IMR-90 (cell line): Measurements from ENCODE around the gene ZNF124. TPM values are rescaled to one million over a fixed set of nuclear protein-coding genes. Genes with fewer than 3 reads are reported as not detected.

ENCODE experiments used
- ATAC-seq: fragments of 200-7000 bp; cut with Tn5 transposase; 2 replicates; pipeline ENCODE4 v1.9.1; 2020; ENCODE audit warnings: low read depth, mild to moderate bottlenecking, moderate library complexity
- BruUV-seq: library from RNA; stranded (reverse); fragments of 400-500 nt; replicated peaks from 2 replicates; lab custom pipeline; 2021; lab: Mats Ljungman, UMichigan
- CTCF ChIA-PET: fragments of 300-600 bp; formaldehyde crosslinking; extraction: SDS; loops from one replicate; lab custom pipeline; 2021; ENCODE audit warnings: antibody characterized with exemption; lab: Yijun Ruan, JAX
- POLR2A ChIA-PET: fragments of 300-600 bp; sonication (Branson Sonifier 250); formaldehyde crosslinking; loops from one replicate; lab custom pipeline; 2022; ENCODE audit warnings: antibody characterized with exemption; ENCODE audit not compliant: unreplicated experiment; lab: Charles Lee
- DNase-seq: peaks from one replicate; pipeline ENCODE4 v3.0.0; 2013
- H2AFZ ChIP-seq: replicated peaks from 2 replicates; pipeline ENCODE3; 2013; ENCODE audit warnings: low read length, mild to moderate bottlenecking; ENCODE audit not compliant: poor library complexity
- H2AK5ac ChIP-seq: 2 replicates; pipeline ENCODE4 v1.6.1; 2013; ENCODE audit warnings: low read depth, low read length, inconsistent platforms
- H2AK9ac ChIP-seq: replicated peaks from 2 replicates; pipeline ENCODE3; 2013; ENCODE audit warnings: mild to moderate bottlenecking, low read depth, low read length, moderate library complexity; ENCODE audit not compliant: poor library complexity
- H2BK120ac ChIP-seq: 2 replicates; pipeline ENCODE4 v1.6.1; 2013; ENCODE audit warnings: low read depth, low read length, inconsistent platforms
- H2BK15ac ChIP-seq: 3 replicates; pipeline ENCODE4 v1.6.1; 2013; ENCODE audit warnings: low read depth, low read length, inconsistent platforms
- H2BK20ac ChIP-seq: 2 replicates; pipeline ENCODE4 v1.6.1; 2013; ENCODE audit warnings: low read depth, mild to moderate bottlenecking, inconsistent platforms, low read length, moderate library complexity
- H2BK5ac ChIP-seq: 2 replicates; pipeline ENCODE4 v1.6.1; 2013; ENCODE audit warnings: mild to moderate bottlenecking, low read depth, low read length, inconsistent platforms; ENCODE audit not compliant: poor library complexity, severe bottlenecking
- H3K14ac ChIP-seq: replicated peaks from 2 replicates; pipeline ENCODE4 v1.6.1; 2013; ENCODE audit warnings: low read depth, low read length, inconsistent platforms
- H3K18ac ChIP-seq: 2 replicates; pipeline ENCODE4 v1.6.1; 2013; ENCODE audit warnings: low read depth, low read length, control low read depth
- H3K23ac ChIP-seq: 2 replicates; pipeline ENCODE4 v1.6.1; 2013; ENCODE audit warnings: low read depth, low read length, inconsistent platforms
- H3K27ac ChIP-seq: 2 replicates; pipeline ENCODE4 v1.5.1; 2013; ENCODE audit warnings: mild to moderate bottlenecking, control low read depth, low read length; ENCODE audit not compliant: insufficient read depth
- H3K27me3 ChIP-seq: 2 replicates; pipeline ENCODE4 v1.6.1; 2013; ENCODE audit warnings: low read length; ENCODE audit not compliant: control insufficient read depth, insufficient read depth
- H3K36me3 ChIP-seq: 2 replicates; pipeline ENCODE4 v1.6.1; 2013; ENCODE audit warnings: low read length, mixed read lengths; ENCODE audit not compliant: control insufficient read depth, insufficient read depth
- H3K4ac ChIP-seq: 2 replicates; pipeline ENCODE4 v1.6.1; 2013; ENCODE audit warnings: low read depth, low read length, inconsistent platforms
- H3K4me1 ChIP-seq: 2 replicates; pipeline ENCODE4 v1.6.1; 2013; ENCODE audit warnings: low read length, mixed read lengths; ENCODE audit not compliant: control insufficient read depth, insufficient read depth
- H3K4me2 ChIP-seq: 2 replicates; pipeline ENCODE4 v1.6.1; 2013; ENCODE audit warnings: low read depth, mild to moderate bottlenecking, control low read depth, low read length, moderate library complexity
- H3K4me3 ChIP-seq: 2 replicates; pipeline ENCODE4 v1.5.1; 2013; ENCODE audit warnings: low read depth, mild to moderate bottlenecking, control low read depth, low read length, moderate library complexity; ENCODE audit not compliant: insufficient read depth
- H3K56ac ChIP-seq: 2 replicates; pipeline ENCODE4 v1.6.1; 2013; ENCODE audit warnings: low read length, inconsistent platforms; ENCODE audit not compliant: insufficient read depth; ENCODE audit errors: extremely low read depth
- H3K79me1 ChIP-seq, 2 experiments: 2 replicates each; pipeline ENCODE4 v1.6.1; 2013; ENCODE audit warnings: low read length in 2 of 2, inconsistent platforms in 1 of 2, low read depth in 1 of 2
- H3K9ac ChIP-seq: 2 replicates; pipeline ENCODE4 v1.6.1; 2013; ENCODE audit warnings: low read depth, low read length, control low read depth
- H3K9me1 ChIP-seq: 2 replicates; pipeline ENCODE4 v1.6.1; 2013; ENCODE audit warnings: low read length, inconsistent platforms; ENCODE audit not compliant: insufficient read depth
- H3K9me3 ChIP-seq: 2 replicates; pipeline ENCODE4 v1.6.1; 2013; ENCODE audit warnings: low read length; ENCODE audit not compliant: control insufficient read depth, insufficient read depth
- H4K20me1 ChIP-seq: 2 replicates; pipeline ENCODE4 v1.6.1; 2013; ENCODE audit warnings: low read length, inconsistent platforms; ENCODE audit not compliant: insufficient read depth
- H4K5ac ChIP-seq: 2 replicates; pipeline ENCODE4 v1.6.1; 2013; ENCODE audit warnings: mild to moderate bottlenecking, low read depth, low read length, control low read depth
- H4K8ac ChIP-seq, 2 experiments: 2 replicates each; pipeline ENCODE4 v1.6.1; 2013; ENCODE audit warnings: low read depth in 2 of 2, low read length in 2 of 2, control low read depth in 1 of 2, inconsistent platforms in 1 of 2
- H4K91ac ChIP-seq: 2 replicates; pipeline ENCODE4 v1.6.1; 2013; ENCODE audit warnings: low read depth, low read length, inconsistent platforms; ENCODE audit not compliant: insufficient read depth
- BHLHE40 ChIP-seq: fragments of 150-350 bp; IDR thresholded peaks from 2 replicates; pipeline ENCODE4 v1.6.1; 2016; ENCODE audit warnings: mild to moderate bottlenecking, low read depth, low read length
- MXI1 ChIP-seq: IDR thresholded peaks from 2 replicates; pipeline ENCODE4 v1.6.1; 2012; ENCODE audit warnings: low read depth, mild to moderate bottlenecking, low read length, moderate library complexity, borderline replicate concordance
- NFE2L2 ChIP-seq: fragments of 150-350 bp; IDR thresholded peaks from 2 replicates; pipeline ENCODE4 v1.6.1; 2016; ENCODE audit warnings: low read depth, mild to moderate bottlenecking, low read length
- WGBS, 2 experiments: methylation state at CpG; one replicate each; pipeline versions ENCODE4 v1.1.5 to v1.1.7; 2013; ENCODE audit warnings: missing lambda C conversion rate in 2 of 2; ENCODE audit not compliant: insufficient read length in 1 of 2; ENCODE audit errors: extremely low coverage in 2 of 2; 5-methylcytosine and 5-hydroxymethylcytosine counted together
- dilution Hi-C: fragments of 300-500 bp; cut with HindIII; formaldehyde crosslinking; loops from one replicate; pipeline ENCODE4 v1.14.3; 2018; ENCODE audit warnings: low sequenced_read_pairs; ENCODE audit not compliant: unreplicated experiment
- in situ Hi-C: fragments of 300-500 bp; cut with MboI; formaldehyde crosslinking; loops from 3 replicates; pipeline ENCODE4 v1.14.3; 2019; ENCODE audit warnings: low sequenced_read_pairs, inconsistent platforms, mixed read lengths
- intact Hi-C: fragments of 100-400 bp; cut with micrococcal nuclease; formaldehyde crosslinking; loops from 2 replicates; pipeline ENCODE4 v1.10.0; 2022
- polyA plus RNA-seq, 3 experiments: library from polyadenylated mRNA; depleted of rRNA; stranded (reverse); fragments of >200 nt; gene quantifications; 2 replicates each; pipeline ENCODE4 v1.2.3, GENCODE V29; 2012; ENCODE audit warnings: low replicate concordance in 1 of 3
- total RNA-seq: library from RNA; depleted of rRNA; stranded (reverse); fragments of >200 nt; gene quantifications from 2 replicates; pipeline ENCODE4 v1.2.3, GENCODE V29; 2012
- TF ChIP-seq, protein P1 (sequence below): fragments of 150-350 bp; IDR thresholded peaks from 2 replicates; pipeline ENCODE4 v1.6.1; 2017; ENCODE audit warnings: mild to moderate bottlenecking, antibody characterized with exemption, low read length, low read depth
- TF ChIP-seq, protein P2 (sequence below): conservative IDR thresholded peaks from 2 replicates; pipeline ENCODE4 v1.5.1; 2012; ENCODE audit warnings: mild to moderate bottlenecking, low read depth, low read length, improper control_type of control experiment

ZNF124 gene
- total and polyA plus RNA-seq, 2 of the 4 experiments (the other 2 are of a cell fraction): 3.2 to 89.3 TPM

DNA sequence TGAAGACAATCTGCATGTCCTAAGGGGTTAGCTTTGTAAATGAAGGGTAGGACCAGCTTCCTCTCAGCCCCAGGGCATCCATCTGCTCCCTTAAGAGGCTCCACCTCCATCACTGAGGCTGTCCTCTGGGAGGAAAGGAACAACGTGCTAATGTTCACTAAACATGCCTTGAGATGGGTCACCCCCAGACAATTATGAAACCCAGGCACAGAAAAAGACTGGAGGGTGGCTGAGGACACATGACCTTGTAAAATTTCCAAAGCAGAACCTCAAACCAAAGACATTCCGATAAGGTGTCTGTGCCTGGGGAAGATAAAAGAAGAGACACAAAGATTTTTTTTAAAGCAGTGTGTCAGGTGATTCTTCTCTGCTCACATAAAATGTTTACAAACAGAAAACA is 37.6 kb upstream of the ZNF124 start:
- peak; percentile 1 for DNase-seq
- Histone ChIP-seq H3K36me3 (0 out of 2 replicates have a peak, but pooled peaks cover 2% of the 10 kb centered on the region), H3K9me1 (peaks cover 6% of the 10 kb centered on the region), H4K91ac (no peak overlapping the region), H3K56ac (no peak overlapping the region), H3K4me1 (peaks cover 3% of the 10 kb centered on the region), H2BK20ac (no peak overlapping the region), H3K4ac (no peak overlapping the region), H2AK5ac (no peak overlapping the region), H4K8ac (no peak overlapping the region), H2BK15ac (no peak overlapping the region), H2BK5ac (no peak overlapping the region), H4K5ac (no peak overlapping the region), H3K18ac (no peak overlapping the region), H3K4me2 (peak overlapping the region; percentile 78), H3K4me3 (no peak overlapping the region; the same call in 1 of the 2 replicates), H2AFZ (no peak overlapping the region), H4K20me1 (0 out of 2 replicates have a peak, but pooled peaks cover 7% of the 10 kb centered on the region), H3K27me3 (no peaks in the 10 kb centered on the region), H3K79me1 (peaks cover 11 to 22% of the 10 kb centered on the region in 2 experiments), H3K14ac (no peak overlapping the region), H2BK120ac (no peak overlapping the region), H3K9me3 (peaks cover 2% of the 10 kb centered on the region; the same call in 1 of the 2 replicates), H2AK9ac (peak overlapping the region; percentile 62), H3K9ac (peak overlapping the region; percentile 62; the same call in 1 of the 2 replicates), H3K27ac (no peak overlapping the region), H3K23ac (peak overlapping the region; percentile 51)
- BruUV-seq: TSS peak; percentile 35
- POLR2A ChIA-PET: no interaction called here
- WGBS, 2 experiments: no CpG with 5 or more reads among the region's 2 CpGs
- dilution Hi-C loops (no loop called here), intact Hi-C loops (no loop called here), in situ Hi-C loops (no loop called here)
- TF ChIP-seq BHLHE40: no peak
- TF ChIP-seq MXI1: no peak
- TF ChIP-seq NFE2L2: no peak
- TF ChIP-seq, protein P1, sequence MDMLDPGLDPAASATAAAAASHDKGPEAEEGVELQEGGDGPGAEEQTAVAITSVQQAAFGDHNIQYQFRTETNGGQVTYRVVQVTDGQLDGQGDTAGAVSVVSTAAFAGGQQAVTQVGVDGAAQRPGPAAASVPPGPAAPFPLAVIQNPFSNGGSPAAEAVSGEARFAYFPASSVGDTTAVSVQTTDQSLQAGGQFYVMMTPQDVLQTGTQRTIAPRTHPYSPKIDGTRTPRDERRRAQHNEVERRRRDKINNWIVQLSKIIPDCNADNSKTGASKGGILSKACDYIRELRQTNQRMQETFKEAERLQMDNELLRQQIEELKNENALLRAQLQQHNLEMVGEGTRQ: no peak
- TF ChIP-seq, protein P2, sequence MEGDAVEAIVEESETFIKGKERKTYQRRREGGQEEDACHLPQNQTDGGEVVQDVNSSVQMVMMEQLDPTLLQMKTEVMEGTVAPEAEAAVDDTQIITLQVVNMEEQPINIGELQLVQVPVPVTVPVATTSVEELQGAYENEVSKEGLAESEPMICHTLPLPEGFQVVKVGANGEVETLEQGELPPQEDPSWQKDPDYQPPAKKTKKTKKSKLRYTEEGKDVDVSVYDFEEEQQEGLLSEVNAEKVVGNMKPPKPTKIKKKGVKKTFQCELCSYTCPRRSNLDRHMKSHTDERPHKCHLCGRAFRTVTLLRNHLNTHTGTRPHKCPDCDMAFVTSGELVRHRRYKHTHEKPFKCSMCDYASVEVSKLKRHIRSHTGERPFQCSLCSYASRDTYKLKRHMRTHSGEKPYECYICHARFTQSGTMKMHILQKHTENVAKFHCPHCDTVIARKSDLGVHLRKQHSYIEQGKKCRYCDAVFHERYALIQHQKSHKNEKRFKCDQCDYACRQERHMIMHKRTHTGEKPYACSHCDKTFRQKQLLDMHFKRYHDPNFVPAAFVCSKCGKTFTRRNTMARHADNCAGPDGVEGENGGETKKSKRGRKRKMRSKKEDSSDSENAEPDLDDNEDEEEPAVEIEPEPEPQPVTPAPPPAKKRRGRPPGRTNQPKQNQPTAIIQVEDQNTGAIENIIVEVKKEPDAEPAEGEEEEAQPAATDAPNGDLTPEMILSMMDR: no peak
- no peak for ATAC-seq
- CTCF ChIA-PET: no interaction called here
